Measurements from ENCODE around the gene IGFL3. TPM values are rescaled to one million over a fixed set of nuclear protein-coding genes. Genes with fewer than 3 reads are reported as not detected.

Gene IGFL3
- polyA plus RNA-seq, 1 donor from 2014 or later, result not detected

GRCh38 chr19:46112527-46112926, 12.0 kb downstream of the IGFL3 start:
- Histone ChIP-seq H3K4me2 (ENCODE audit: low read length) (no peak overlapping the region), H2AFZ (ENCODE audit: low read depth, low read length) (no peak overlapping the region), H3F3A (ENCODE audit: insufficient read depth, low read length, poor library complexity, severe bottlenecking) (no peaks in the 10 kb centered on the region), H3K27me3 (ENCODE audit: insufficient read depth, low read depth, low read length) (no peaks in the 10 kb centered on the region), H4K20me1 (ENCODE audit: insufficient read depth) (no peaks in the 10 kb centered on the region), H3K36me3 (ENCODE audit: insufficient read depth, low read length) (no peaks in the 10 kb centered on the region), H3K79me2 (replicated peaks; ENCODE audit: insufficient read depth, low read length) (no peaks in the 10 kb centered on the region), H3K9ac (ENCODE audit: low read length) (no peak overlapping the region), H3K4me3 (ENCODE audit: low read length) (no peak overlapping the region), H3K9me2 (ENCODE audit: insufficient read depth, low read length) (no peaks in the 10 kb centered on the region), H3K9me3 (ENCODE audit: low read length) (no peaks in the 10 kb centered on the region), H3K27ac (ENCODE audit: low read length) (no peak overlapping the region)
- TF ChIP-seq, protein P1, sequence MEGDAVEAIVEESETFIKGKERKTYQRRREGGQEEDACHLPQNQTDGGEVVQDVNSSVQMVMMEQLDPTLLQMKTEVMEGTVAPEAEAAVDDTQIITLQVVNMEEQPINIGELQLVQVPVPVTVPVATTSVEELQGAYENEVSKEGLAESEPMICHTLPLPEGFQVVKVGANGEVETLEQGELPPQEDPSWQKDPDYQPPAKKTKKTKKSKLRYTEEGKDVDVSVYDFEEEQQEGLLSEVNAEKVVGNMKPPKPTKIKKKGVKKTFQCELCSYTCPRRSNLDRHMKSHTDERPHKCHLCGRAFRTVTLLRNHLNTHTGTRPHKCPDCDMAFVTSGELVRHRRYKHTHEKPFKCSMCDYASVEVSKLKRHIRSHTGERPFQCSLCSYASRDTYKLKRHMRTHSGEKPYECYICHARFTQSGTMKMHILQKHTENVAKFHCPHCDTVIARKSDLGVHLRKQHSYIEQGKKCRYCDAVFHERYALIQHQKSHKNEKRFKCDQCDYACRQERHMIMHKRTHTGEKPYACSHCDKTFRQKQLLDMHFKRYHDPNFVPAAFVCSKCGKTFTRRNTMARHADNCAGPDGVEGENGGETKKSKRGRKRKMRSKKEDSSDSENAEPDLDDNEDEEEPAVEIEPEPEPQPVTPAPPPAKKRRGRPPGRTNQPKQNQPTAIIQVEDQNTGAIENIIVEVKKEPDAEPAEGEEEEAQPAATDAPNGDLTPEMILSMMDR (IDR thresholded peaks at IDR 0.05; ENCODE audit: poor library complexity, severe bottlenecking), result no peak
- TF ChIP-seq MXI1 (conservative IDR thresholded peaks at IDR 0.05; ENCODE audit: poor library complexity, severe bottlenecking) (no peak), REST (IDR thresholded peaks at IDR 0.05; ENCODE audit: borderline replicate concordance) (no peak), POLR2AphosphoS5 (IDR thresholded peaks at IDR 0.05) (no peak), TAF1 (IDR thresholded peaks at IDR 0.05; ENCODE audit: low read depth) (no peak), EP300 (conservative IDR thresholded peaks at IDR 0.05; ENCODE audit: poor library complexity, severe bottlenecking) (no peak), RAD21 (conservative IDR thresholded peaks at IDR 0.05) (no peak), SMC3 (conservative IDR thresholded peaks at IDR 0.05; ENCODE audit: poor library complexity) (no peak), EZH2 (IDR thresholded peaks at IDR 0.05; ENCODE audit: borderline replicate concordance, insufficient read depth, low read length, poor library complexity, severe bottlenecking) (no peak)

DNA sequence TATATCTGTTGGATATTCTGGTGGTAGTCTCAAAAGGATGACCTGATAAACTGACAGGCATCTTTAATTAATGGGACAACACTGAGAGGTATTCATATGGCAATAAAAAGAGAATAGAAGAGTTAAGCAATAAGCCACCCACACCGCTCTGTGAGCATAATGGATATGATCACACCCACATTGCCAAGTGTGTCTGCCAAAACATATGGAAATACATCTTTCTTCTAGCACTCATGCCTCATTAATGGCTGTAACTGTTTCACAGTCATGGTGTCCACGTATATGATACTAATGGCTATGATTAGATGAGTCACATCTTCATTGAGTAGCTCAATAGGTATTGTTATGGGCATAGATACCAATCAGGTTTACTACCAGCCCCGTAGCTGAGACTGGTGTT, 13.1 kb downstream of the IGFL3 start:
- no peaks in the 10 kb centered on the region for H3K27me3 ChIP-seq (ENCODE audit: insufficient read depth, low read depth, low read length)
- no peak overlapping the region for H3K4me3 ChIP-seq (ENCODE audit: low read length)
- H2AFZ ChIP-seq (ENCODE audit: low read depth, low read length), result no peak overlapping the region
- H3K9me3 ChIP-seq (ENCODE audit: low read length), result no peaks in the 10 kb centered on the region
- H4K20me1 ChIP-seq (ENCODE audit: insufficient read depth), result no peaks in the 10 kb centered on the region
- H3K79me2 ChIP-seq (replicated peaks; ENCODE audit: insufficient read depth, low read length), result no peaks in the 10 kb centered on the region
- TF ChIP-seq MXI1 (conservative IDR thresholded peaks at IDR 0.05; ENCODE audit: poor library complexity, severe bottlenecking), result no peak
- no peak for TF ChIP-seq EP300 (conservative IDR thresholded peaks at IDR 0.05; ENCODE audit: poor library complexity, severe bottlenecking)
- TF ChIP-seq EZH2 (IDR thresholded peaks at IDR 0.05; ENCODE audit: borderline replicate concordance, insufficient read depth, low read length, poor library complexity, severe bottlenecking), result no peak
- no peak for TF ChIP-seq REST (IDR thresholded peaks at IDR 0.05; ENCODE audit: borderline replicate concordance)
- TF ChIP-seq RAD21 (conservative IDR thresholded peaks at IDR 0.05), result no peak
- no peak for TF ChIP-seq SMC3 (conservative IDR thresholded peaks at IDR 0.05; ENCODE audit: poor library complexity)
- no peak for TF ChIP-seq TAF1 (IDR thresholded peaks at IDR 0.05; ENCODE audit: low read depth)
- TF ChIP-seq, protein P1 (IDR thresholded peaks at IDR 0.05; ENCODE audit: poor library complexity, severe bottlenecking), result no peak
- no peak for TF ChIP-seq POLR2AphosphoS5 (IDR thresholded peaks at IDR 0.05)
- no peak overlapping the region for H3K27ac ChIP-seq (ENCODE audit: low read length)
- H3K9me2 ChIP-seq (ENCODE audit: insufficient read depth, low read length), result no peaks in the 10 kb centered on the region
- H3K9ac ChIP-seq (ENCODE audit: low read length), result no peak overlapping the region
- no peaks in the 10 kb centered on the region for H3K36me3 ChIP-seq (ENCODE audit: insufficient read depth, low read length)
- H3K4me2 ChIP-seq (ENCODE audit: low read length), result no peak overlapping the region
- no peaks in the 10 kb centered on the region for H3F3A ChIP-seq (ENCODE audit: insufficient read depth, low read length, poor library complexity, severe bottlenecking)
